Upper lobe of left lung (tissue), 6 donors: ENCODE measurements around the gene CLIC3. TPM values are rescaled to one million over a fixed set of nuclear protein-coding genes. Genes with fewer than 3 reads are reported as not detected.

Experiments
- ATAC-seq, 2 donors: fragments of 200-7000 bp; cut with Tn5 transposase; one replicate each; pipeline ENCODE4 v1.9.1; 2022; ENCODE audit warnings: mild to moderate bottlenecking in 2 of 2, moderate library complexity in 2 of 2; ENCODE audit not compliant: low FRiP score in 2 of 2
- DNase-seq, 2 donors: peaks; one replicate each; pipeline ENCODE4 v3.0.0-alpha.2; 2019 to 2020
- H3K27ac ChIP-seq, 4 donors: fragments of 200-600 bp; sonication (generic); one replicate each; pipeline ENCODE4 v1.5.1; 2016 to 2019
- H3K27me3 ChIP-seq, 4 donors: fragments of 200-600 bp; sonication (generic); one replicate each; pipeline ENCODE4 v1.5.1; 2017 to 2019
- H3K36me3 ChIP-seq, 4 donors: fragments of 200-600 bp; sonication (generic); one replicate each; pipeline ENCODE4 v1.5.1; 2016 to 2019
- H3K4me1 ChIP-seq, 4 donors: fragments of 200-600 bp; sonication (generic); one replicate each; pipeline ENCODE4 v1.5.1; 2018 to 2019
- H3K4me3 ChIP-seq, 4 donors: fragments of 200-600 bp; sonication (generic); one replicate each; pipeline ENCODE4 v1.5.1; 2017 to 2019; ENCODE audit warnings: mild to moderate bottlenecking in 2 of 4, moderate library complexity in 1 of 4
- H3K9me3 ChIP-seq, 4 donors: fragments of 200-600 bp; sonication (generic); one replicate each; pipeline ENCODE4 v1.5.1; 2018 to 2019
- CTCF ChIP-seq, 6 experiments: fragments of 450-650 bp in 4 of 6; fragments of 200-600 bp in 2 of 6; sonication (generic) in 2 of 6; IDR thresholded peaks; one replicate each; pipeline ENCODE4 v1.5.1; 2016 to 2019; ENCODE audit warnings: antibody characterized with exemption in 6 of 6
- EP300 ChIP-seq, 4 donors: sonication (generic); formaldehyde crosslinking; IDR thresholded peaks; one replicate each; pipeline ENCODE4 v1.5.1; 2017; ENCODE audit warnings: antibody characterized with exemption in 4 of 4, control low read depth in 2 of 4
- POLR2A ChIP-seq, 4 donors: fragments of 450-650 bp; IDR thresholded peaks; one replicate each; pipeline ENCODE4 v1.5.1; 2016 to 2017; ENCODE audit warnings: antibody characterized with exemption in 4 of 4, mild to moderate bottlenecking in 2 of 4
- POLR2AphosphoS5 ChIP-seq, 2 donors: sonication (generic); formaldehyde crosslinking; IDR thresholded peaks; one replicate each; pipeline ENCODE4 v1.5.1; 2017; ENCODE audit warnings: antibody characterized with exemption in 2 of 2
- WGBS, 2 donors: methylation state at CpG; one replicate each; pipeline ENCODE4 v1.1.5; 2017 to 2018; 5-methylcytosine and 5-hydroxymethylcytosine counted together
- total RNA-seq, 6 donors: library from RNA; depleted of rRNA in 4 of 6; stranded (reverse); fragments of >200 nt in 4 of 6; gene quantifications; one replicate each; pipeline versions ENCODE4 v1.1.0 to v1.2.1, GENCODE V29; 2016 to 2021
- donor health status: DM: no; HTN: no; CAD: no; lungs with moderate emphysema.
- donor health status: DM: no; HTN: yes; CAD: no; lungs with severe emphysema.

CLIC3 gene
- total RNA-seq, 6 donors from 2014 or later, result 41.9 to 132 (median 85.2) TPM

- Histone ChIP-seq H3K27me3 (no peaks in the 10 kb centered on the region), H3K4me1 (peaks cover 63 to 91% (median 66%) of the 10 kb centered on the region in 4 donors), H3K4me3 (peak overlapping the region in 3 of 4 donors; percentile 31 to 50 (median 46)), H3K27ac (peak overlapping the region; percentile 67 to 90 (median 78)), H3K36me3 (peaks cover 0 to 12% (median 5%) of the 10 kb centered on the region in 4 donors), H3K9me3 (no peaks in the 10 kb centered on the region)
- ATAC-seq (no peak), DNase-seq (no peak)
- TF ChIP-seq POLR2A (IDR thresholded peaks at IDR 0.05) (no peak), CTCF (IDR thresholded peaks at IDR 0.05) (no peak), EP300 (IDR thresholded peaks at IDR 0.05) (no peak), POLR2AphosphoS5 (IDR thresholded peaks at IDR 0.05) (no peak)
- 36 to 57% methylated on average over 25 of the region's 30 CpGs for WGBS, 2 donors
Measured at GRCh38 chr9:136995362-136995761, 1.0 kb downstream of the CLIC3 start.

GRCh38 chr9:136994888-136995230 lies 1.5 kb downstream of the CLIC3 start:
- TF ChIP-seq POLR2A (IDR thresholded peaks at IDR 0.05) (no peak), POLR2AphosphoS5 (IDR thresholded peaks at IDR 0.05) (no peak), EP300 (IDR thresholded peaks at IDR 0.05) (no peak), CTCF (IDR thresholded peaks at IDR 0.05) (no peak)
- H3K27ac ChIP-seq, result peak overlapping the region in 1 of 4 donors; percentile 73
- no peaks in the 10 kb centered on the region for H3K9me3 ChIP-seq
- H3K27me3 ChIP-seq, result no peaks in the 10 kb centered on the region
- peak in 1 of 2 donors; percentile 86 for DNase-seq
- peaks cover 62 to 86% (median 63%) of the 10 kb centered on the region in 4 donors for H3K4me1 ChIP-seq
- H3K36me3 ChIP-seq, result peaks cover 0 to 12% (median 5%) of the 10 kb centered on the region in 4 donors
- WGBS, 2 donors, result 60 to 65% methylated on average over 2 to 39 of the region's 40 CpGs
- H3K4me3 ChIP-seq, result peak overlapping the region in 3 of 4 donors; percentile 31 to 50 (median 46)
- no peak for ATAC-seq

- peak in 1 of 2 donors; percentile 83 for DNase-seq
- no peak for ATAC-seq
- 78 to 91% methylated on average over 26 to 46 of the region's 54 CpGs for WGBS, 2 donors
- Histone ChIP-seq H3K9me3 (no peaks in the 10 kb centered on the region), H3K4me1 (peaks cover 58 to 81% (median 59%) of the 10 kb centered on the region in 4 donors), H3K36me3 (peaks cover 0 to 12% (median 5%) of the 10 kb centered on the region in 4 donors), H3K27ac (peak overlapping the region in 2 of 4 donors; percentile 83 to 93), H3K27me3 (no peaks in the 10 kb centered on the region), H3K4me3 (peak overlapping the region in 1 of 4 donors; percentile 46)
- TF ChIP-seq EP300 (IDR thresholded peaks at IDR 0.05) (no peak), CTCF (IDR thresholded peaks at IDR 0.05) (no peak), POLR2A (IDR thresholded peaks at IDR 0.05) (no peak), POLR2AphosphoS5 (IDR thresholded peaks at IDR 0.05) (no peak)
Measured at GRCh38 chr9:136994180-136994887, 2.0 kb downstream of the CLIC3 start.

- Histone ChIP-seq H3K27ac (peak overlapping the region; percentile 83 to 93 (median 88)), H3K4me1 (peaks cover 51 to 66% (median 55%) of the 10 kb centered on the region in 4 donors), H3K9me3 (no peaks in the 10 kb centered on the region), H3K4me3 (peak overlapping the region; percentile 69 to 90 (median 83)), H3K27me3 (no peaks in the 10 kb centered on the region), H3K36me3 (peaks cover 0 to 12% (median 5%) of the 10 kb centered on the region in 4 donors)
- DNase-seq, result no peak
- no peak for ATAC-seq
- TF ChIP-seq POLR2A (IDR thresholded peaks at IDR 0.05), result no peak
- TF ChIP-seq POLR2AphosphoS5 (IDR thresholded peaks at IDR 0.05), result no peak
- no peak for TF ChIP-seq EP300 (IDR thresholded peaks at IDR 0.05)
- no peak for TF ChIP-seq CTCF (IDR thresholded peaks at IDR 0.05)
- WGBS, 2 donors, result 62 to 89% methylated on average over 5 to 12 of the region's 18 CpGs
Measured at GRCh38 chr9:136992819-136993369, 3.5 kb downstream of the CLIC3 start.
